Measurements from ENCODE around the gene HTR6.

Gene HTR6

GRCh38 chr1:19687414-19687813 lies 22.7 kb downstream of the HTR6 start:
- CTCF ChIA-PET = interaction anchor here (1.9 kb wide), 1 partner anchor 26 kb away, joined by 6 read pairs; no protein-coding TSS in a partner anchor

GRCh38 chr1:19688041-19688842 lies 23.6 kb downstream of the HTR6 start:
- CTCF ChIA-PET = interaction anchor here (1.2 to 9.1 kb wide), 3 partner anchors 17 to 27 kb away, joined by 3 to 80 read pairs (median 6); no protein-coding TSS in a partner anchor
- DNase-seq (ENCODE audit: extremely low spot score) = no peak

More at GRCh38 chr1:19687414-19687813, 22.7 kb downstream of the HTR6 start:
- POLR2A ChIA-PET = no interaction called here
- no peak for DNase-seq (ENCODE audit: extremely low spot score)
- TF ChIP-seq CTCF (IDR thresholded peaks at IDR 0.05; ENCODE audit: control extremely low read depth, extremely low read depth, low read depth, missing control alignments) = no peak

GRCh38 chr1:19689085-19689757 lies 24.5 kb downstream of the HTR6 start:
- no peak for DNase-seq (ENCODE audit: extremely low spot score)
- CTCF ChIA-PET = interaction anchor here (0.8 to 9.1 kb wide), 4 partner anchors 9 to 28 kb away, joined by 3 to 80 read pairs (median 4); no protein-coding TSS in a partner anchor
- no peak for TF ChIP-seq CTCF (IDR thresholded peaks at IDR 0.05; ENCODE audit: control extremely low read depth, extremely low read depth, low read depth, missing control alignments)
- POLR2A ChIA-PET = no interaction called here

More at GRCh38 chr1:19688041-19688842, 23.6 kb downstream of the HTR6 start:
- TF ChIP-seq CTCF (IDR thresholded peaks at IDR 0.05; ENCODE audit: control extremely low read depth, extremely low read depth, low read depth, missing control alignments) = no peak
- POLR2A ChIA-PET = no interaction called here

GRCh38 chr1:19689856-19690255 lies 25.2 kb downstream of the HTR6 start:
- TF ChIP-seq CTCF (IDR thresholded peaks at IDR 0.05; ENCODE audit: control extremely low read depth, extremely low read depth, low read depth, missing control alignments) = no peak
- CTCF ChIA-PET = interaction anchor here (0.6 to 9.1 kb wide), 5 partner anchors 8 to 71 kb away, joined by 3 to 80 read pairs (median 3); no protein-coding TSS in a partner anchor
- POLR2A ChIA-PET = no interaction called here
- no peak for DNase-seq (ENCODE audit: extremely low spot score)

- DNase-seq (ENCODE audit: extremely low spot score) = no peak
- TF ChIP-seq CTCF (IDR thresholded peaks at IDR 0.05; ENCODE audit: control extremely low read depth, extremely low read depth, low read depth, missing control alignments) = no peak
- CTCF ChIA-PET = interaction anchor here (0.6 to 9.1 kb wide), 4 partner anchors 15 to 71 kb away, joined by 3 to 80 read pairs (median 4); no protein-coding TSS in a partner anchor
- POLR2A ChIA-PET = no interaction called here
Observed at GRCh38 chr1:19690342-19690741, 25.7 kb downstream of the HTR6 start.

GRCh38 chr1:19694298-19694697 lies 29.6 kb downstream of the HTR6 start:
- CTCF ChIA-PET = interaction anchor here (2.2 to 9.1 kb wide), 3 partner anchors 11 to 32 kb away, joined by 6 to 80 read pairs (median 14); no protein-coding TSS in a partner anchor
- no peak for DNase-seq (ENCODE audit: extremely low spot score)
- POLR2A ChIA-PET = no interaction called here
- no peak for TF ChIP-seq CTCF (IDR thresholded peaks at IDR 0.05; ENCODE audit: control extremely low read depth, extremely low read depth, low read depth, missing control alignments)
